K562 (cell line): Measurements from ENCODE around the gene MTRF1L.
A peak's percentile ranks its signal among the peaks of the same experiment; 100 is the strongest.

Source experiments
- BHLHE40 ChIP-seq: IDR thresholded peaks from 2 replicates; pipeline ENCODE4 v1.6.1; 2011; ENCODE audit warnings: low read length, improper control_type of control experiment
- BRCA1 ChIP-seq, 2 experiments: fragments of 450-650 bp in 1 of 2; sonication (generic) in 1 of 2; formaldehyde crosslinking in 1 of 2; IDR thresholded peaks; 2 replicates each; pipeline versions ENCODE4 v1.5.0 to v1.6.1; 2017 to 2020; ENCODE audit warnings: mild to moderate bottlenecking in 1 of 2, missing genetic modification reagents in 1 of 2
- EGR1 ChIP-seq: fragments of 450-650 bp; conservative IDR thresholded peaks from 2 replicates; pipeline ENCODE4 v1.6.1; 2017; ENCODE audit warnings: mild to moderate bottlenecking
- GATAD2B ChIP-seq: fragments of 450-650 bp; IDR thresholded peaks from 2 replicates; pipeline ENCODE4 v1.6.1; 2017; ENCODE audit warnings: mild to moderate bottlenecking, borderline replicate concordance
- MYC ChIP-seq, 2 experiments: fragments of 250-450 bp in 1 of 2; sonication (Bioruptor Pico) in 1 of 2; IDR thresholded peaks; 2 replicates each; pipeline versions ENCODE4 v1.5.1 to v1.6.1; 2012 to 2021; ENCODE audit warnings: low read depth in 2 of 2, borderline replicate concordance in 1 of 2, improper control_type of control experiment in 1 of 2, low read length in 1 of 2, mild to moderate bottlenecking in 1 of 2, moderate library complexity in 1 of 2
- POLR2AphosphoS5 ChIP-seq: IDR thresholded peaks from 2 replicates; pipeline ENCODE4 v1.6.1; 2011; ENCODE audit warnings: mild to moderate bottlenecking, low read depth, low read length, moderate library complexity; ENCODE audit not compliant: control insufficient read depth, insufficient read depth
- RB1 ChIP-seq: fragments of 450-650 bp; IDR thresholded peaks from 2 replicates; pipeline ENCODE4 v1.6.1; 2017; ENCODE audit warnings: low read depth, mild to moderate bottlenecking
- RBBP5 ChIP-seq: fragments of 200-600 bp; sonication (generic); IDR thresholded peaks from 2 replicates; pipeline ENCODE4 v1.6.1; 2012; ENCODE audit warnings: borderline replicate concordance, mild to moderate bottlenecking, low read length, control low read depth, inconsistent platforms; ENCODE audit not compliant: insufficient read depth, poor library complexity, severe bottlenecking
- SIN3B ChIP-seq: fragments of 450-650 bp; IDR thresholded peaks from 2 replicates; pipeline ENCODE4 v1.6.1; 2017; ENCODE audit warnings: low read depth, mild to moderate bottlenecking, moderate library complexity
- SP2 ChIP-seq: IDR thresholded peaks from 2 replicates; pipeline ENCODE4 v1.6.1; 2011; ENCODE audit warnings: mild to moderate bottlenecking, low read depth, low read length, moderate library complexity; ENCODE audit not compliant: poor library complexity, severe bottlenecking; ENCODE audit errors: extremely low read depth
- ZBTB33 ChIP-seq: sonication (generic); formaldehyde crosslinking; IDR thresholded peaks from 2 replicates; pipeline ENCODE4 v1.8.1; 2023; ENCODE audit warnings: mild to moderate bottlenecking, missing genetic modification reagents
- ZBTB49 ChIP-seq: sonication (generic); formaldehyde crosslinking; IDR thresholded peaks from 2 replicates; pipeline ENCODE4 v1.8.0; 2022; ENCODE audit warnings: missing genetic modification reagents, mild to moderate bottlenecking, borderline replicate concordance
- ZC3H4 ChIP-seq: sonication (generic); formaldehyde crosslinking; IDR thresholded peaks from 2 replicates; pipeline ENCODE4 v1.9.0; 2021; ENCODE audit warnings: missing genetic modification reagents, borderline replicate concordance
- ZNF133 ChIP-seq: fragments of 250-450 bp; sonication (Bioruptor Pico); IDR thresholded peaks from 2 replicates; pipeline ENCODE4 v1.4.0; 2020; ENCODE audit warnings: mild to moderate bottlenecking

- no peak for TF ChIP-seq SIN3B
- TF ChIP-seq ZC3H4 (CRISPR knock-in tag) = no peak
- no peak for TF ChIP-seq EGR1
- no peak for TF ChIP-seq MYC (IDR thresholded peaks at IDR 0.05; ENCODE audit: low read depth, low read length)
- TF ChIP-seq MYC (CRISPR knock-in tag; IDR thresholded peaks at IDR 0.05; ENCODE audit: borderline replicate concordance, low read depth) = no peak
- no peak for TF ChIP-seq RBBP5
- TF ChIP-seq BHLHE40 = no peak
- no peak for TF ChIP-seq GATAD2B
- no peak for TF ChIP-seq ZBTB49 (CRISPR knock-in tag)
- TF ChIP-seq POLR2AphosphoS5 = 0 out of 2 replicates have a peak, but pooled peaks have one; percentile 24
- no peak for TF ChIP-seq BRCA1 (IDR thresholded peaks at IDR 0.05)
- TF ChIP-seq BRCA1 (CRISPR knock-in tag; IDR thresholded peaks at IDR 0.05) = no peak
- no peak for TF ChIP-seq SP2
- TF ChIP-seq ZBTB33 = no peak
- no peak for TF ChIP-seq RB1
- no peak for TF ChIP-seq ZNF133 (CRISPR knock-in tag)
Observed at GRCh38 chr6:152979116-152979515, 23.4 kb downstream of the MTRF1L start.
